ENCODE measurements around the gene AZU1.

AZU1 gene

DNA sequence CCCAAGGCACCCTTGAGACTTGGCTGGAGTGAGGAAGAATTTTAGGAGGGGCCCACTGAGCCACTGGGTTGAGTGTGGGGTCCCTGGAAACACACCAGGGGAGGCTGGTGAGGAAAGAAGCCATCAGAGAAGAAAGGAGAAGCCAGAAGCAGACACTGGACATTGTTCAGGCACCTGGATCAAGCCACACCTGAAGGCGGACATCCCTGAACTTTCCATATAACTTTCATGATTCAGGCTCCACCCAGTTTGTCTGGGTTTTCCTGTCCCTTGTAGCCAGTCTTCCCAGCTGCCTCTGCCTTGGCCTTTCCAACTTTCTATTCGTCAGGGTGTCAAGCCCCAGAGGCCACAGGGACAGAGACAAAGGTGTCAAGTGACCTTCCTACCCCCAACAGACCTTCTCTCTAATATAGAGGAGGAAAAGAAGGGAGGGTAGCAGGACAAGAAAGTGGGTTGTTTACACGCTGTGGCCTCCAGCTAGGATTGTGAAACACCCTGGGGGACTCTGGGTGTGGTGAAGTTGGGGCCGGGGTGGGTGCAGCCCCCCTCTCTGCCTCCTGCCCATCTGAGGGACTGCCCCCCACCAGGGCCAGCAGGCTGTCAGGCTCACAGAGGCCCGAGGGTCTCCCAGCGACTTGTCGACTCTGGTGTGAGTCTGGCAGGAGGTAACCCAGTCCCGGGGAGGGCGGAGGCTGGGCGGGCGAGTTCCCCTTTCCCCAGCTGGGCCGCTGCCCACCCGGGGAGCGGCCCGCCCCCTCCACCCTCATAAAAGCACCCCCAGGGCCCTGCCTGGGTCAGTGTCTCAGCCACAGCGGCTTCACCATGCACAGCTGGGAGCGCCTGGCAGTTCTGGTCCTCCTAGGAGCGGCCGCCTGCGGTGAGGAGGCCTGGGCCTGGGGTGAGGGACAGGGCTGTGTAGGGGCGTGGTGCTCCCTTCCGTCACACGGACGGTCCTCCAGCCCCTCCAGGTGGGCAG, 31.5 kb downstream of the AZU1 start, which contains the start of gene CFD:
Gene CFD (plus strand): TSS at position 797 of the 976 bp plus-strand sequence. CDS start 26 bp downstream, at position 823.
- TF ChIP-seq, protein P1, sequence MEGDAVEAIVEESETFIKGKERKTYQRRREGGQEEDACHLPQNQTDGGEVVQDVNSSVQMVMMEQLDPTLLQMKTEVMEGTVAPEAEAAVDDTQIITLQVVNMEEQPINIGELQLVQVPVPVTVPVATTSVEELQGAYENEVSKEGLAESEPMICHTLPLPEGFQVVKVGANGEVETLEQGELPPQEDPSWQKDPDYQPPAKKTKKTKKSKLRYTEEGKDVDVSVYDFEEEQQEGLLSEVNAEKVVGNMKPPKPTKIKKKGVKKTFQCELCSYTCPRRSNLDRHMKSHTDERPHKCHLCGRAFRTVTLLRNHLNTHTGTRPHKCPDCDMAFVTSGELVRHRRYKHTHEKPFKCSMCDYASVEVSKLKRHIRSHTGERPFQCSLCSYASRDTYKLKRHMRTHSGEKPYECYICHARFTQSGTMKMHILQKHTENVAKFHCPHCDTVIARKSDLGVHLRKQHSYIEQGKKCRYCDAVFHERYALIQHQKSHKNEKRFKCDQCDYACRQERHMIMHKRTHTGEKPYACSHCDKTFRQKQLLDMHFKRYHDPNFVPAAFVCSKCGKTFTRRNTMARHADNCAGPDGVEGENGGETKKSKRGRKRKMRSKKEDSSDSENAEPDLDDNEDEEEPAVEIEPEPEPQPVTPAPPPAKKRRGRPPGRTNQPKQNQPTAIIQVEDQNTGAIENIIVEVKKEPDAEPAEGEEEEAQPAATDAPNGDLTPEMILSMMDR (IDR thresholded peaks at IDR 0.05; ENCODE audit: extremely low read depth, missing control alignments), result no peak
- no peak for DNase-seq (ENCODE audit: low spot score)

DNA sequence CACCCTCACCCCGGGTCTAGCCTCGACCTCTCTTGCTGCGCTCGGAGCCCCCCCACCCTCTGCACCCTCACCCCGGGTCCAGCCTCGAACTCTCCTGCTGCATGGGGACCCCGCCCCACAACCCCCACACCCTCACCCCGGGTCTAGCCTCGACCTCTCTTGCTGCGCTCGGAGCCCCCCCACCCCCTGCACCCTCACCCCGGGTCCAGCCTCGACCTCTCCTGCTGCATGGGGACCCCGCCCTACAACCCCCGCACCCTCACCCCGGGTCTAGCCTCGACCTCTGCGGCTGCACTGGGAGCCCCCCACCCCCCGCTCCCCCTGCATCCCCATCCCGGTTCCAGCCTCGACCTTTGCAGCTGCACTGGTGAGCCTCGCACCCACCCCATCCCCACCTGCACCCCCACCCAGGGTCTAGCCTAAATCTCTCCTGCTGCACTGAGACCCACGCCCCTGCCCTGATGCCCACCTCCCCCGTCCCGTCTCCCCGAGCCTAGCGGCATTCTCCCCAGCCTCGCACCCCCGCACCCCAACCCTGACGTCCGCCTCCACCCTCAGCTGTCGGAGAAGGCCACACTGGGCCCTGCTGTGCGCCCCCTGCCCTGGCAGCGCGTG, 33.6 kb downstream of the AZU1 start:
- no peak for DNase-seq (ENCODE audit: low spot score)
- TF ChIP-seq, protein P1 (IDR thresholded peaks at IDR 0.05; ENCODE audit: extremely low read depth, missing control alignments), result no peak

DNA sequence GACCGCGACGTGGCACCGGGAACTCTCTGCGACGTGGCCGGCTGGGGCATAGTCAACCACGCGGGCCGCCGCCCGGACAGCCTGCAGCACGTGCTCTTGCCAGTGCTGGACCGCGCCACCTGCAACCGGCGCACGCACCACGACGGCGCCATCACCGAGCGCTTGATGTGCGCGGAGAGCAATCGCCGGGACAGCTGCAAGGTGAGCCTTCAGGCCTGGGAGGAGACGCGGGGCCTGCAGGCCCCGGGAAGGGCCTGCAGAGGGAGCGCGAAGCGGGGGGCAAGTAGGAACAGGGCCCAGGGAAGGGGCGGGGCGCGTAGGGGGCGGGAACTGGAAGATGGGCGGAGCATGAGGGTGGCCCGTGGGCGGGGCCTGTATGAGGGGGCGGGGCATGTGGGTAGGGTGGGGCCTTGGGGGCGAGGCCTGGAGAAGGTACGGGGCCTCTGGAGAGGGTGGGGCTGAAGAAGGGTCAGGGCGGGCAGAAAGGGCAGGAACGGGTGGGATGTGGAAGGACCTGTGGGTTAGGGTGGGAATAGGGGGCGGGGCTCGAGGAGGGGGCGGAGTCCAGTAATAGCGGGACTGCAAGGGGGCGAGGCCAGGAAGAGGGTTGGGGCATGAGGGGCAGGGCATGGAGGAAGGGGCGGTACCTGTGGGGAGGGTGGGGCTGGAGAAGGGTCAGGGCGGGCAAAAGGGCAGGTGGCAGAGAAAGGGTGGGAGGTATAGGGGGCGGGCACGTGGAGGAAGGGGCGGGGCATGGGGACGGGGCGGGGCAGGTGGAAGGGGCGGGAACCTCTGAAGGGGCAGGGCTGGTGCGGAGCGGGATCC, 34.3 kb downstream of the AZU1 start:
- peak; percentile 92 for DNase-seq (ENCODE audit: low spot score)
- TF ChIP-seq, protein P1 (IDR thresholded peaks at IDR 0.05; ENCODE audit: extremely low read depth, missing control alignments), result no peak

DNA sequence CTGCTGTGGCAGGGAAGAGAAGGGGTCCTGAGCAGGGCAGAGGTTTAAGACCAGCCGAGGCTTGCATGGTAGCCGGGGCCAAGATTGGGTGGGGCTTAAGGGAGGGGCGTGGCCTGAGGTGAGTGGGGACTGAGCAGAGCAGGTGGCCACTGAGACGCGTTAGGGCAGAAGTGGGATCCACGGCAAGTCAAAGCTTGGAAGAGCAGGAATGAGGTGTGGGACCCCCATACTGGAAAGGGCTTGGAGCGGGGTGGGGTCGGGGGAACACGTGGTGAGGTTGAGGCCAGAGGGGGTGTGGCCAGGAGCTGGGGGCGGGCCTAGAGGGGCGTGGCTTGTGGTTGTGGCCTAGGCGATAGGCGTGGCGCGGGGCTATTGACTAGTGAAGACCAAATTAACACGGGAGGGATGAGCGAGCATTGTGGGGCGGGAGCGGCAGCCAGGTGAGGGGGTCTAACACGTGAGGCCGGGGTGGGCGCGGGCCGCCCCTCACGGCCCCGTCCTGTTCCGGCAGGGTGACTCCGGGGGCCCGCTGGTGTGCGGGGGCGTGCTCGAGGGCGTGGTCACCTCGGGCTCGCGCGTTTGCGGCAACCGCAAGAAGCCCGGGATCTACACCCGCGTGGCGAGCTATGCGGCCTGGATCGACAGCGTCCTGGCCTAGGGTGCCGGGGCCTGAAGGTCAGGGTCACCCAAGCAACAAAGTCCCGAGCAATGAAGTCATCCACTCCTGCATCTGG, 35.1 kb downstream of the AZU1 start:
- TF ChIP-seq, protein P1 (IDR thresholded peaks at IDR 0.05; ENCODE audit: extremely low read depth, missing control alignments), result no peak
- DNase-seq (ENCODE audit: low spot score), result peak; percentile 90

DNA sequence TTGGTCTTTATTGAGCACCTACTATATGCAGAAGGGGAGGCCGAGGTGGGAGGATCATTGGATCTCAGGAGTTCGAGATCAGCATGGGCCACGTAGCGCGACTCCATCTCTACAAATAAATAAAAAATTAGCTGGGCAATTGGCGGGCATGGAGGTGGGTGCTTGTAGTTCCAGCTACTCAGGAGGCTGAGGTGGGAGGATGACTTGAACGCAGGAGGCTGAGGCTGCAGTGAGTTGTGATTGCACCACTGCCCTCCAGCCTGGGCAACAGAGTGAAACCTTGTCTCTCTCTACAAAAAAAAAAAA, 35.6 kb downstream of the AZU1 start:
- no peak for DNase-seq (ENCODE audit: low spot score)
- TF ChIP-seq, protein P1 (IDR thresholded peaks at IDR 0.05; ENCODE audit: extremely low read depth, missing control alignments), result no peak

DNA sequence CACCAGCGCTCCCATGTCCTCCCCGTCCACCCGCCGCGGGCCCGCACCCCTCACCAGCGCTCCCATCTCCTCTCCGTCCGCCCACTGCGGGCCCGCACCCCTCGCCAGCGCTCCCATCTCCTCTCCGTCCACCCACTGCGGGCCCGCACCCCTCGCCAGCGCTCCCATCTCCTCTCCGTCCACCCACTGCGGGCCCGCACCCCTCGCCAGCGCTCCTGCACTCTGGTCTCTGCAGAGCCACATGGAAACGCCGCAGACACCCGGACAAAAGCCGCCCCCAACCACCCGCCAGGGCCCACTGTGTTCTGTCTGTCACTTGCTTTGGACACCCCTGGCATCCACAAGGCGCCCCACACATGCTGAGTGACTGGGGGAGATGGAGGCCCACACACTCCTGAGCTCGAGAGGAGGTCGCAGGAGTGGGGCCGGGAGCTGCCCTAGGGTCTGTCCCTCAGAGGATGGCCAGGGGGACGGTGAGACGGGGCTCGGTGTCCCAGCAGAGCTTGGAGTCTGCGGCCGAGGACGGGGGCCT, 39.2 kb downstream of the AZU1 start:
- DNase-seq (ENCODE audit: low spot score), result no peak
- TF ChIP-seq, protein P1 (IDR thresholded peaks at IDR 0.05; ENCODE audit: extremely low read depth, missing control alignments), result no peak
